Stimulated activated CD4-positive, alpha-beta T cell treated with anti-CD3 and anti-CD28 coated beads, Interleukin-4, amount 100 ng/mL, for 1 hour (primary cell): Measurements from ENCODE around the gene DDAH1.
A peak's percentile ranks its signal among the peaks of the same experiment; 100 is the strongest.

Experiments
- DNase-seq: peaks from one replicate; pipeline ENCODE4 v3.0.0-alpha.2; 2020

Gene DDAH1

GRCh38 chr1:85323770-85324169 lies 141.2 kb downstream of the DDAH1 start:
- no peak for DNase-seq

- DNase-seq: no peak
Measured at GRCh38 chr1:85322655-85323054, 142.3 kb downstream of the DDAH1 start.

- no peak for DNase-seq
Measured at GRCh38 chr1:85321237-85321964, 143.6 kb downstream of the DDAH1 start.

- DNase-seq: no peak
Measured at GRCh38 chr1:85320371-85321131, 144.4 kb downstream of the DDAH1 start.

GRCh38 chr1:85319931-85320330 lies 145.0 kb downstream of the DDAH1 start:
- no peak for DNase-seq

GRCh38 chr1:85319491-85319890 lies 145.5 kb downstream of the DDAH1 start:
- DNase-seq: no peak

- DNase-seq: no peak
Measured at GRCh38 chr1:85318217-85318616, 146.7 kb downstream of the DDAH1 start.

GRCh38 chr1:85317560-85317959 lies 147.4 kb downstream of the DDAH1 start:
- no peak for DNase-seq

GRCh38 chr1:85316321-85316720 lies 148.6 kb downstream of the DDAH1 start:
- DNase-seq: no peak

GRCh38 chr1:85315789-85316188 lies 149.2 kb downstream of the DDAH1 start:
- no peak for DNase-seq

GRCh38 chr1:85314726-85315125 lies 150.2 kb downstream of the DDAH1 start:
- no peak for DNase-seq

- DNase-seq: no peak
Measured at GRCh38 chr1:85313888-85314696, 150.9 kb downstream of the DDAH1 start.

GRCh38 chr1:85311818-85312217 lies 153.1 kb downstream of the DDAH1 start:
- no peak for DNase-seq

GRCh38 chr1:85308833-85309350 lies 156.1 kb downstream of the DDAH1 start:
- DNase-seq: no peak

GRCh38 chr1:85307987-85308832 lies 156.7 kb downstream of the DDAH1 start:
- peak; percentile 69 for DNase-seq

GRCh38 chr1:85306236-85306635 lies 158.7 kb downstream of the DDAH1 start:
- no peak for DNase-seq

- no peak for DNase-seq
Measured at GRCh38 chr1:85303440-85304162, 161.4 kb downstream of the DDAH1 start.

GRCh38 chr1:85300140-85300539 lies 164.8 kb downstream of the DDAH1 start:
- no peak for DNase-seq

- DNase-seq: peak; percentile 63
Measured at GRCh38 chr1:85297855-85298629, 166.9 kb downstream of the DDAH1 start.

GRCh38 chr1:85297538-85297854 lies 167.5 kb downstream of the DDAH1 start:
- no peak for DNase-seq

GRCh38 chr1:85296980-85297379 lies 168.0 kb downstream of the DDAH1 start:
- DNase-seq: no peak
